GM12878 (cell line): ENCODE results near the gene SCUBE2. TPM values are rescaled to one million over a fixed set of nuclear protein-coding genes. Genes with fewer than 3 reads are reported as not detected.

Source experiments
- ATAC-seq: fragments of 200-7000 bp; cut with Tn5 transposase; 3 replicates; pipeline ENCODE4 v1.9.1; 2020; ENCODE audit warnings: mild to moderate bottlenecking, moderate library complexity
- BruUV-seq: library from RNA; stranded (reverse); fragments of 400-500 nt; replicated peaks from 2 replicates; lab custom pipeline; 2021; lab: Mats Ljungman, UMichigan
- CTCF ChIA-PET: fragments of 300-600 bp; sonication (Branson Sonifier 250); formaldehyde crosslinking; extraction: SDS; loops from one replicate; lab custom pipeline; 2021; ENCODE audit warnings: inconsistent platforms; lab: Yijun Ruan, JAX
- POLR2A ChIA-PET: fragments of 350-600 bp; formaldehyde crosslinking; extraction: SDS; loops from one replicate; lab custom pipeline; 2021; ENCODE audit warnings: inconsistent platforms; lab: Charles Lee
- RAD21 ChIA-PET: fragments of 300-600 bp; sonication (Branson Sonifier 250); formaldehyde crosslinking; loops from one replicate; lab custom pipeline; 2023; ENCODE audit warnings: antibody characterized with exemption; ENCODE audit not compliant: unreplicated experiment; lab: Charles Lee
- SMC1A ChIA-PET: fragments of 300-600 bp; sonication (Branson Sonifier 250); formaldehyde crosslinking; loops from one replicate; lab custom pipeline; 2023; ENCODE audit not compliant: unreplicated experiment, uncharacterized antibody; lab: Charles Lee
- DNase-seq: peaks from one replicate; pipeline ENCODE4 v3.0.0-alpha.2; 2011; ENCODE audit warnings: low read depth, low spot score
- FAIRE-seq: peaks from 3 replicates; lab custom pipeline; 2011; peaks lifted over from hg19 to GRCh38; lab: Jason Lieb, UNC
- H2AFZ ChIP-seq: 2 replicates; pipeline ENCODE4 v1.6.0; 2011; ENCODE audit warnings: low read depth, low read length, control low read depth; ENCODE audit not compliant: control insufficient read depth
- H3K27ac ChIP-seq: 2 replicates; pipeline ENCODE4 v1.5.1; 2011; ENCODE audit warnings: control low read depth; ENCODE audit not compliant: control insufficient read depth, insufficient read depth
- H3K27me3 ChIP-seq, 2 experiments: replicated peaks in 1 of 2; 2 replicates each; pipeline versions ENCODE4 v1.6.0 to v1.6.1; 2011; ENCODE audit warnings: low read length in 1 of 2; ENCODE audit not compliant: control insufficient read depth in 2 of 2, insufficient read depth in 2 of 2
- H3K36me3 ChIP-seq, 2 experiments: 2 replicates each; pipeline ENCODE4 v1.5.1; 2011; ENCODE audit warnings: low read length in 1 of 2; ENCODE audit not compliant: control insufficient read depth in 2 of 2, insufficient read depth in 2 of 2
- H3K4me1 ChIP-seq: 2 replicates; pipeline ENCODE4 v1.6.1; 2011; ENCODE audit warnings: mild to moderate bottlenecking, low read length, moderate library complexity, mixed read lengths; ENCODE audit not compliant: control insufficient read depth, insufficient read depth
- H3K4me2 ChIP-seq: 2 replicates; pipeline ENCODE4 v1.6.0; 2011; ENCODE audit warnings: control low read depth; ENCODE audit not compliant: control insufficient read depth, insufficient read depth
- H3K4me3 ChIP-seq: fragments of 200-600 bp; sonication (generic); 2 replicates; pipeline ENCODE4 v1.5.1; 2016
- H3K79me2 ChIP-seq: 2 replicates; pipeline ENCODE4 v1.6.0; 2011; ENCODE audit warnings: low read length; ENCODE audit not compliant: control insufficient read depth, insufficient read depth
- H3K9ac ChIP-seq: 2 replicates; pipeline ENCODE4 v1.8.0; 2011; ENCODE audit warnings: low read length, control low read depth, mixed read lengths; ENCODE audit not compliant: control insufficient read depth, insufficient read depth
- H3K9me3 ChIP-seq: replicated peaks from 3 replicates; pipeline ENCODE4 v1.5.1; 2011; ENCODE audit warnings: mild to moderate bottlenecking, low read length; ENCODE audit not compliant: control insufficient read depth, insufficient read depth
- H4K20me1 ChIP-seq: 2 replicates; pipeline ENCODE4 v1.6.0; 2011; ENCODE audit not compliant: control insufficient read depth, insufficient read depth
- BACH1 ChIP-seq: fragments of 450-650 bp; IDR thresholded peaks from 2 replicates; pipeline ENCODE4 v1.6.1; 2017; ENCODE audit warnings: mild to moderate bottlenecking, borderline replicate concordance
- BCL3 ChIP-seq: IDR thresholded peaks from 2 replicates; pipeline ENCODE4 v1.6.1; 2011; ENCODE audit warnings: borderline replicate concordance, low read depth, mild to moderate bottlenecking, moderate library complexity, low read length; ENCODE audit not compliant: insufficient read depth, poor library complexity, severe bottlenecking
- CHD4 ChIP-seq: fragments of 200-600 bp; sonication (generic); IDR thresholded peaks from 2 replicates; pipeline ENCODE4 v1.6.1; 2016; ENCODE audit warnings: mild to moderate bottlenecking
- EP300 ChIP-seq, 2 experiments: fragments of 150-350 bp in 1 of 2; IDR thresholded peaks; 2 replicates each; pipeline ENCODE4 v1.6.1; 2011 to 2012; ENCODE audit warnings: low read depth in 2 of 2, low read length in 2 of 2, borderline replicate concordance in 1 of 2, improper control_type of control experiment in 1 of 2, inconsistent platforms in 1 of 2; ENCODE audit not compliant: control insufficient read depth in 1 of 2
- FOS ChIP-seq: IDR thresholded peaks from 3 replicates; pipeline ENCODE4 v1.6.1; 2011; ENCODE audit warnings: borderline replicate concordance; ENCODE audit not compliant: insufficient read length; ENCODE audit errors: extremely low read depth
- FOXK2 ChIP-seq: fragments of 450-650 bp; IDR thresholded peaks from 2 replicates; pipeline ENCODE4 v1.6.1; 2017; ENCODE audit warnings: mild to moderate bottlenecking, moderate library complexity
- LARP7 ChIP-seq: fragments of 450-650 bp; IDR thresholded peaks from 2 replicates; pipeline ENCODE4 v1.6.1; 2017; ENCODE audit warnings: mild to moderate bottlenecking
- RCOR1 ChIP-seq: conservative IDR thresholded peaks from 2 replicates; pipeline ENCODE4 v1.6.1; 2012; ENCODE audit warnings: low read depth, low read length, improper control_type of control experiment
- RELA ChIP-seq: fragments of 450-650 bp; IDR thresholded peaks from 2 replicates; pipeline ENCODE4 v1.8.0; 2014; ENCODE audit warnings: borderline replicate concordance; ENCODE audit not compliant: partially characterized antibody
- RFX5 ChIP-seq: IDR thresholded peaks from 2 replicates; pipeline ENCODE4 v1.6.1; 2011; ENCODE audit warnings: low read depth, low read length, improper control_type of control experiment
- WGBS: methylation state at CpG from one replicate; pipeline ENCODE4 v1.1.6; 2016; ENCODE audit warnings: low lambda C conversion rate; ENCODE audit not compliant: insufficient replicate concordance, insufficient coverage; ENCODE audit errors: missing lambda C conversion rate; 5-methylcytosine and 5-hydroxymethylcytosine counted together
- in situ Hi-C: fragments of 300-500 bp; cut with MboI; formaldehyde crosslinking; loops from 9 replicates; pipeline ENCODE4 v1.14.3; 2018; ENCODE audit warnings: mixed read lengths
- intact Hi-C: fragments of 100-400 bp; cut with micrococcal nuclease; formaldehyde crosslinking; loops from one replicate; pipeline ENCODE4 v1.14.2; 2022; ENCODE audit not compliant: unreplicated experiment
- polyA plus RNA-seq, 11 experiments: library from polyadenylated mRNA; depleted of rRNA in 4 of 11; unstranded in 6 of 11; stranded (reverse) in 5 of 11; fragments of >200 nt; fragmentation: Nextera tagmentation in 4 of 11; fragmentation: Illumina TruSeq in 1 of 11; extraction: Ambion mirVana in 4 of 11; extraction: Trizol in 1 of 11; gene quantifications; 1 replicate in 1 of 11; 2 replicates in 10 of 11; pipeline versions ENCODE4 v1.2.1 to v1.2.3, GENCODE V29; 2011 to 2016; ENCODE audit warnings: inconsistent platforms in 2 of 11, missing spikeins in 2 of 11, low read depth in 1 of 11
- total RNA-seq, 4 experiments: library from RNA; depleted of rRNA in 3 of 4; stranded (reverse); fragments of >200 nt in 3 of 4; fragmentation: Illumina TruSeq in 1 of 4; extraction: Trizol in 1 of 4; gene quantifications; 2 replicates each; pipeline versions ENCODE4 v1.2.1 to v1.2.3, GENCODE V29; 2013 to 2021
- TF ChIP-seq, protein P1 (sequence below): fragments of 450-650 bp; conservative IDR thresholded peaks from 2 replicates; pipeline ENCODE4 v1.6.1; 2017; ENCODE audit warnings: mild to moderate bottlenecking, moderate library complexity
- TF ChIP-seq, protein P2 (sequence below): IDR thresholded peaks from 2 replicates; pipeline ENCODE4 v1.6.1; 2011; ENCODE audit warnings: mild to moderate bottlenecking, low read depth, low read length, moderate library complexity; ENCODE audit not compliant: insufficient replicate concordance

Gene SCUBE2
- total and polyA plus RNA-seq, 10 of the 15 experiments (the other 5 are each of a cell fraction or from before 2014, with no cell fraction given), result 0.12 to 0.56 (median 0.31) TPM; not detected in 2

DNA sequence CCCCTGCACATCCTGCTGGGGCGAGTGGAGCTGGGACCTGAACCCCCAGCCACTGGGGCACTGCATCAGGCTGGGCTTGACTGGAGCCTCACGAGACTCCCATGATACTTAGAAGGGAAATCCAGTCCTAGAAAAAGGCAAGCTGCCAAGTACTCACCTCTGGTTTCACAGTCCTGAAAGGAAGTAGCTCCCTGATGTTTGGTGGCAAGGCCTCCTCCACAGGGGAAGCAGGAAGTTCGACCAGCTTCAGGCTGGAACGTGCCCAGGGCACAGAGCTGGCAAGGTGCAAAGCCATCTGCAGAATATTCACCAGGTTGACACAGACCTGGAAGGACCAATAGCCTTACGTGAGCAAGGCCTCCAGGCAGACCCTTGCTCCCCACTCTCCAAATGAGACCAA, 60.8 kb downstream of the SCUBE2 start:
- CTCF ChIA-PET, result interaction anchor here (0.9 to 7.3 kb wide), 3 partner anchors 14 to 19 kb away, joined by 3 to 50 read pairs (median 3); no protein-coding TSS in a partner anchor
- POLR2A ChIA-PET, result no interaction called here
- FAIRE-seq, result no peak

GRCh38 chr11:9029422-9029821, 62.0 kb downstream of the SCUBE2 start:
- RAD21 ChIA-PET, result no interaction called here

More for the DNA sequence above, 60.8 kb downstream of the SCUBE2 start:
- TF ChIP-seq FOS (no peak), FOXK2 (no peak)
- TF ChIP-seq, protein P1, sequence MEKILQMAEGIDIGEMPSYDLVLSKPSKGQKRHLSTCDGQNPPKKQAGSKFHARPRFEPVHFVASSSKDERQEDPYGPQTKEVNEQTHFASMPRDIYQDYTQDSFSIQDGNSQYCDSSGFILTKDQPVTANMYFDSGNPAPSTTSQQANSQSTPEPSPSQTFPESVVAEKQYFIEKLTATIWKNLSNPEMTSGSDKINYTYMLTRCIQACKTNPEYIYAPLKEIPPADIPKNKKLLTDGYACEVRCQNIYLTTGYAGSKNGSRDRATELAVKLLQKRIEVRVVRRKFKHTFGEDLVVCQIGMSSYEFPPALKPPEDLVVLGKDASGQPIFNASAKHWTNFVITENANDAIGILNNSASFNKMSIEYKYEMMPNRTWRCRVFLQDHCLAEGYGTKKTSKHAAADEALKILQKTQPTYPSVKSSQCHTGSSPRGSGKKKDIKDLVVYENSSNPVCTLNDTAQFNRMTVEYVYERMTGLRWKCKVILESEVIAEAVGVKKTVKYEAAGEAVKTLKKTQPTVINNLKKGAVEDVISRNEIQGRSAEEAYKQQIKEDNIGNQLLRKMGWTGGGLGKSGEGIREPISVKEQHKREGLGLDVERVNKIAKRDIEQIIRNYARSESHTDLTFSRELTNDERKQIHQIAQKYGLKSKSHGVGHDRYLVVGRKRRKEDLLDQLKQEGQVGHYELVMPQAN, result no peak
- Histone ChIP-seq H3K9me3 (no peaks in the 10 kb centered on the region), H3K4me1 (no peaks in the 10 kb centered on the region), H3K4me3 (no peak overlapping the region), H3K36me3 (no peaks in the 10 kb centered on the region; a peak in 1 of 4 replicates), H3K27ac (no peak overlapping the region), H3K4me2 (no peak overlapping the region), H3K9ac (no peak overlapping the region), H2AFZ (no peak overlapping the region), H4K20me1 (no peaks in the 10 kb centered on the region), H3K79me2 (no peaks in the 10 kb centered on the region), H3K27me3 (no peaks in the 10 kb centered on the region; a peak in 1 of 4 replicates)
- 24% methylated on average over 5 of the region's 5 CpGs for WGBS
- ChIA-PET SMC1A (interaction anchor here (1.0 to 1.3 kb wide), 2 partner anchors 15 to 99 kb away, joined by 3 to 4 read pairs; no protein-coding TSS in a partner anchor), RAD21 (no interaction called here)
- in situ Hi-C loops, result no loop called here
- ATAC-seq (no peak), DNase-seq (no peak)
- no TSS peak for BruUV-seq
- intact Hi-C loops, result no loop called here

More at GRCh38 chr11:9029422-9029821, 62.0 kb downstream of the SCUBE2 start:
- FAIRE-seq (no peak), ATAC-seq (no peak), DNase-seq (no peak)
- in situ Hi-C loops, result no loop called here
- no peaks in the 10 kb centered on the region; a peak in 1 of 4 replicates for H3K36me3 ChIP-seq
- BruUV-seq, result no TSS peak
- intact Hi-C loops, result no loop called here
- 68% methylated on average over 7 of the region's 7 CpGs for WGBS
- no peak overlapping the region for H3K4me3 ChIP-seq
- H3K4me1 ChIP-seq, result no peaks in the 10 kb centered on the region
- H3K4me2 ChIP-seq, result no peak overlapping the region
- no peak overlapping the region for H2AFZ ChIP-seq
- no peaks in the 10 kb centered on the region; a peak in 1 of 4 replicates for H3K27me3 ChIP-seq
- ChIA-PET POLR2A (interaction anchor here (0.7 kb wide), 1 partner anchor 9 kb away, joined by 3 read pairs; no protein-coding TSS in a partner anchor), CTCF (interaction anchor here (7.3 kb wide), 1 partner anchor 13 kb away, joined by 50 read pairs; no protein-coding TSS in a partner anchor), SMC1A (interaction anchor here (2.4 kb wide), 1 partner anchor 13 kb away, joined by 17 read pairs; no protein-coding TSS in a partner anchor)
- no peak overlapping the region for H3K27ac ChIP-seq
- no peak overlapping the region; the same call in 1 of the 2 replicates for H3K9ac ChIP-seq
- no peaks in the 10 kb centered on the region for H4K20me1 ChIP-seq
- H3K9me3 ChIP-seq, result no peaks in the 10 kb centered on the region
- no peaks in the 10 kb centered on the region for H3K79me2 ChIP-seq
- TF ChIP-seq, protein P2, sequence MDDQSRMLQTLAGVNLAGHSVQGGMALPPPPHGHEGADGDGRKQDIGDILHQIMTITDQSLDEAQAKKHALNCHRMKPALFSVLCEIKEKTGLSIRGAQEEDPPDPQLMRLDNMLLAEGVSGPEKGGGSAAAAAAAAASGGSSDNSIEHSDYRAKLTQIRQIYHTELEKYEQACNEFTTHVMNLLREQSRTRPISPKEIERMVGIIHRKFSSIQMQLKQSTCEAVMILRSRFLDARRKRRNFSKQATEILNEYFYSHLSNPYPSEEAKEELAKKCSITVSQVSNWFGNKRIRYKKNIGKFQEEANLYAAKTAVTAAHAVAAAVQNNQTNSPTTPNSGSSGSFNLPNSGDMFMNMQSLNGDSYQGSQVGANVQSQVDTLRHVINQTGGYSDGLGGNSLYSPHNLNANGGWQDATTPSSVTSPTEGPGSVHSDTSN, result no peak
- TF ChIP-seq LARP7, result no peak
- TF ChIP-seq BACH1, result no peak
- TF ChIP-seq BCL3, result peak; percentile 40
- TF ChIP-seq EP300 (IDR thresholded peaks at IDR 0.05; ENCODE audit: borderline replicate concordance in 1 of 2, control insufficient read depth in 1 of 2, low read depth in 2 of 2, low read length in 2 of 2), result no peak
- TF ChIP-seq RCOR1, result no peak
- no peak for TF ChIP-seq CHD4
- no peak for TF ChIP-seq RELA
- no peak for TF ChIP-seq RFX5
